OCI-LY3 (cell line): Measurements from ENCODE around the gene CLMP.

ENCODE experiments used
- CTCF ChIP-seq: fragments of 200-600, 300-600 bp; sonication (generic); IDR thresholded peaks from 2 replicates; pipeline ENCODE4 v1.5.1; 2014; ENCODE audit warnings: antibody characterized with exemption, low read length, low read depth
- EZH2phosphoT487 ChIP-seq: fragments of 200-600 bp; shearing (Covaris generic); IDR thresholded peaks from 2 replicates; pipeline ENCODE4 v1.6.1; 2018; ENCODE audit warnings: antibody characterized with exemption, mixed run types, low read depth

- TF ChIP-seq CTCF, result no peak
- TF ChIP-seq EZH2phosphoT487, result no peak
Observed at GRCh38 chr11:123072332-123072761, 122.7 kb downstream of the CLMP start.
